ENCODE measurements around the gene PDGFB.

Gene PDGFB

GRCh38 chr22:39257901-39258475 lies 13.2 kb upstream of the PDGFB start:
- no peak for DNase-seq (ENCODE audit: low read depth)
- no peak overlapping the region for H3K4me3 ChIP-seq (ENCODE audit: low read depth, low read length)

- no peak for DNase-seq (ENCODE audit: low read depth)
Measured at GRCh38 chr22:39256979-39257378, 12.2 kb upstream of the PDGFB start.

GRCh38 chr22:39256186-39256552 lies 11.4 kb upstream of the PDGFB start:
- no peak for DNase-seq (ENCODE audit: low read depth)
- H3K4me3 ChIP-seq (ENCODE audit: low read depth, low read length): no peak overlapping the region

More at GRCh38 chr22:39256979-39257378, 12.2 kb upstream of the PDGFB start:
- H3K4me3 ChIP-seq (ENCODE audit: low read depth, low read length): no peak overlapping the region

- no peak overlapping the region for H3K4me3 ChIP-seq (ENCODE audit: low read depth, low read length)
- no peak for DNase-seq (ENCODE audit: low read depth)
Measured at GRCh38 chr22:39255449-39256185, 10.8 kb upstream of the PDGFB start.

GRCh38 chr22:39254789-39255298 lies 10.1 kb upstream of the PDGFB start:
- H3K4me3 ChIP-seq (ENCODE audit: low read depth, low read length): no peak overlapping the region
- no peak for DNase-seq (ENCODE audit: low read depth)

- no peak for DNase-seq (ENCODE audit: low read depth)
- H3K4me3 ChIP-seq (ENCODE audit: low read depth, low read length): no peak overlapping the region
Measured at GRCh38 chr22:39254122-39254521, 9.3 kb upstream of the PDGFB start.

GRCh38 chr22:39253435-39254070 lies 8.8 kb upstream of the PDGFB start:
- DNase-seq (ENCODE audit: low read depth): peak; percentile 63
- no peak overlapping the region for H3K4me3 ChIP-seq (ENCODE audit: low read depth, low read length)

- DNase-seq (ENCODE audit: low read depth): no peak
- H3K4me3 ChIP-seq (ENCODE audit: low read depth, low read length): no peak overlapping the region
Measured at GRCh38 chr22:39252461-39253434, 8.0 kb upstream of the PDGFB start.

- DNase-seq (ENCODE audit: low read depth): no peak
- no peak overlapping the region for H3K4me3 ChIP-seq (ENCODE audit: low read depth, low read length)
Measured at GRCh38 chr22:39251762-39252460, 7.1 kb upstream of the PDGFB start.

- no peak for DNase-seq (ENCODE audit: low read depth)
Measured at GRCh38 chr22:39250838-39251237, 6.1 kb upstream of the PDGFB start.

GRCh38 chr22:39250131-39250530 lies 5.3 kb upstream of the PDGFB start:
- no peak overlapping the region for H3K4me3 ChIP-seq (ENCODE audit: low read depth, low read length)
- no peak for DNase-seq (ENCODE audit: low read depth)

More at GRCh38 chr22:39250838-39251237, 6.1 kb upstream of the PDGFB start:
- no peak overlapping the region for H3K4me3 ChIP-seq (ENCODE audit: low read depth, low read length)

- DNase-seq (ENCODE audit: low read depth): no peak
- no peak overlapping the region for H3K4me3 ChIP-seq (ENCODE audit: low read depth, low read length)
Measured at GRCh38 chr22:39249086-39249704, 4.4 kb upstream of the PDGFB start.

GRCh38 chr22:39248254-39248653 lies 3.5 kb upstream of the PDGFB start:
- no peak for DNase-seq (ENCODE audit: low read depth)
- no peak overlapping the region for H3K4me3 ChIP-seq (ENCODE audit: low read depth, low read length)

GRCh38 chr22:39247361-39247760 lies 2.6 kb upstream of the PDGFB start:
- no peak overlapping the region for H3K4me3 ChIP-seq (ENCODE audit: low read depth, low read length)
- no peak for DNase-seq (ENCODE audit: low read depth)

- DNase-seq (ENCODE audit: low read depth): no peak
- H3K4me3 ChIP-seq (ENCODE audit: low read depth, low read length): no peak overlapping the region
Measured at GRCh38 chr22:39246690-39247332, 2.0 kb upstream of the PDGFB start.

GRCh38 chr22:39246217-39246616 lies 1.4 kb upstream of the PDGFB start:
- no peak overlapping the region for H3K4me3 ChIP-seq (ENCODE audit: low read depth, low read length)
- no peak for DNase-seq (ENCODE audit: low read depth)

GRCh38 chr22:39245130-39246039 lies 603 bp upstream of the PDGFB start:
- no peak overlapping the region for H3K4me3 ChIP-seq (ENCODE audit: low read depth, low read length)
- DNase-seq (ENCODE audit: low read depth): no peak

Measured in skeletal muscle cell (primary cell).